Measurements from ENCODE around the gene ADARB1.

Gene ADARB1

DNA sequence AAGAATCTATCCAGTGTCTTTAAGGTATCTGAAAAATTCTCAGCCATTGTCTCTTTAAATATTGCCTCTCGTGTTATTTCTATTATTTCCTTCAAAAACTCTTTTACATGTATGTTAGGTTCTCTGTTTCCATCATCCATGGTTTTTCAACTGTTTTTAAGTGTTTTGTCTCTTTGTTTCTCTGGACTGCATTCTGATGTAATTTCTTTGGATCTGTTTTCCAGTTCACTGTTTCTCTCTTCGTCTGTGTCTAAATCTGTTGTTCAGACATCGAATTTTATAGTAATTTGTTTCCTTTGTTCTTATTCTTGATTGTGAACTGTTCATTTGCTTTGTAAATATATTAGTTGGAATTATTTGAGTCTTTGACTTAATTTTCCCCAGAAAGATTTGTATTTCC, 169.2 kb downstream of the ADARB1 start:
- no peak for DNase-seq

DNA sequence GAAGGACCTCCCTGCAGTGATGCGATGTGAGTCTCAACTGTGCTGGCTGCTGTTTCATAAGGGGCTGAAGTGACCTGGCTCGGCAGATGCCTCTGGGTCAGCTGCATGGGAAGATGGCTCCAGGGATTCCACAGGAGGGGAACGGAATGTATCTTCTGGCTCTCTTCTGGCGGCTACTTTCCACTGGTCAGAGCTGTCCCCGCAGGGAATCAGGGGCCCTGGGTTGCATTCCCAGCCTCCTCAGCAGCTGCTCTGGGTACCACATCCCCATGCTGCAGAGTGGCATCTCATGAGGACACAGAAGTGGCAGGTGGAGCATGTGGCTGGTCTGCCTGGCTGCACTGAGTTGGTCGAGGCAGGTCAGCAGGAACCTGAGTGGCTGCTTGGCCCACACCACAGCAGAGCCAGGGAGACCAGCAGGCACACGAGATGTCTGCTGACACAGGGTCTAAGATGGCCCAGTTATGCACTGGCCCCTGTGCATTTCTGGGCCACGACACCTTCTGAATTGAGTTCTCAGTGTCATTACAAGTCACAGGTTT, 170.5 kb downstream of the ADARB1 start:
- no peak for DNase-seq

DNA sequence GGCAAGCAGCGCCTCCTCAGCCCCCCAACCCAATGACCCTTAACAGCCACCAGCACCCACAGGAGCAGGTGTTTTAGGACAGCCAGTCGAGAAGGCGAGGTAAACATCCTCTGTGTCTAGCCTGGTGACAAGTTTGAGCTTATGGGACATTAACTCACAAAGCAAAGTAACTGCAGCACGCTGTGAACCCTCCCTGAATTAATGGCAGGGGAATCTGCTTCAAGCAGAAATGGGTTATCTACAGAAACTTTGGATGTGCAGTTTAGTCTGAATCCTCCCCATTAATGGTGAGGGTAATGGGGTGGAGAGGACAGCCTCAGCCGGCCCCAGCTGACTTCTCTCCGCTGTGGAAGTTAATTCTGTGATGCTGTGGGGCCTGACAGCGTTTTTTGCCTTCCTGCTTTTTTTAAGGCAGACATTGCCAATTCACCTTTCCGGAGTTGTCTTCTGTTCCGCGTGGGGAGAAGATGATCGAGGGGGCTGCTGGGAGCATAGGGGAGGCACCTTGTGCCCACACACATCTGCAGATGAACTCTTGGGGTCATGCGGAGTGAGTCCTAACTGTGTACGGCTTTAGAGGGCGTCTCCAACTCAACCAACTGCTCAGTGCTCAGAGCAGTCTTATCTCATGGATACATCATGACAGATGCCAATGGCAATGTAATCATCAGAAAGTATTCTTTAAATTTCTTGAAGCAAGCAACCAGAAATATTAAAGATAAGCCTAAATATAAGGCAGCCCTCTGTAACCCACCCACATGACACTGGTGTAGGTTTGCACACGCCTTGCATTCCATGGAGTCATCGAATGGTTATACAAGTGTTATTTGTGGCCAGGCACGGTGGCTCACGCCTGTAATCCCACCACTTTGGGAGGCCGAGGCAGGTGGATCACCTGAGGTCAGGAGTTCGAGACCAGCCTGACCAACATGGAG, 172.3 kb downstream of the ADARB1 start:
- DNase-seq: no peak

DNA sequence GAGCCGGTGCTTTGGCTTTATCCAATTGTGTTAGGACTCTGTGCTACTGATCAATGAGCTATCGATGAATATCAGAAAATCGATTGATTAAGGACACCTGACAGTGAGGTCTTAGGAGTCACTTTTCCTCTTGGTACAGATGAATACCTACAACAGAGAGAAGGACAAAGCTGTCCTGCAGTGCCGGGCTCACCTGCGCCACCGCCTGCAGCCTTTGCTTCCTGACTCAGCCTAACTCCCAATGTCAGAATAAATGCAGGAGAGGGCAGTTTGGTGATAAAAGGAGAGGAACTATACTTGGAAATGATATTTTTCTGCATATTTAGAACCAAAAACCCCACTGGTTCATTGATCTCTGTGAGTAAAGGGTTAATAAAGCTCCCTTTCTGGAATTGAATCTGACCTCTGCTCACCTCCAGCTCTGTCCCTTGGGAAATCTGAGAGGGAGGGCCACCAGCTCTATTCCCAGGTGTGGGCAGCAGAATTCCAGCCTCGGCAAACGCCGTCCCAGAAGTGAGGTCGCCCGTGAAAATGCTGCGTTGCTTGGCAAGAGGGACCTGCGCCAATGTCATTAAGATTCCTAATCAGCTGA, 174.0 kb downstream of the ADARB1 start:
- DNase-seq: no peak

DNA sequence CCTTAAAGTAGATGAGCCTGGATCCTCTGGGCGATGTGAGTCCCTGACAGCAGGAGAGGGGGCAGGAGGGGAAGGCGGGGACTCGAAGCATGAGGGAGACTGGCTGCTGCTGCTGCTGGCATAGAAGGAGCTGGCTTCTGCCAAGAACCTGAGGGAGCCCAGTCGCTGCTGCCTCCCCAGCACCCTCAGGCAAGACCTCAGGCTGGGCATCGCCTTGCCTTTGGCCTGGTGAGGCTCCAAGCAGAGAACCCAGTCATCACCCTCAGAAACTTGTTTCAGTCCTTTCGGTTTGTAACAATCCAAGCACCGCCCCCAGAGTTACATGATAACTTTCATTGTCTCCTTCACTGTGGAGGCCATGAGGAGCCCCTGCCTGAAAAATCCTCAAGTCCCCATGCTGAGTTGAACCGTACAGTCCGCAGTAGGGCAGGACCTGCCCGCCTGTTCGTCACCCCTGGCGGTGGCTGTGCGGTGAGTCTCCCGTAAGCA, 174.6 kb downstream of the ADARB1 start:
- DNase-seq: no peak

DNA sequence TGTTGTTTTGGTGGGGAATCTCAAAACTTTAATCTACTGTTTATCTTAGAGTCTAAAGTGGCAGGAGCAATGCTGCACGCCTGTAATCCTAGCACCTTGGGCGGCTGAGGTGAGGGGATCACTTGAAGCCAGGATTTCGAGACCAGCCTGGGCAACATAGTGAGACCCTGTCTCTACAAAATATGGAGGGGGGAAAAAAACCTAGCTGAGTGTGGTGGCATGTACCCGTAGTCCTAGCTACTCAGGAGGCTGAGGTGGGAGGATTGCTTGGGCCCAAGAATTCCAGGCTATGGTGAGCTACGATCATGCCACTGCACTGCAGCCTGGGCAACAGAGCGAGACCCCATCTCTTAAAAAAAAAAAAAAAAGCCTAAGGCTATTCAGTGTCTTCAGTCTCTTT, 175.2 kb downstream of the ADARB1 start:
- DNase-seq: no peak

DNA sequence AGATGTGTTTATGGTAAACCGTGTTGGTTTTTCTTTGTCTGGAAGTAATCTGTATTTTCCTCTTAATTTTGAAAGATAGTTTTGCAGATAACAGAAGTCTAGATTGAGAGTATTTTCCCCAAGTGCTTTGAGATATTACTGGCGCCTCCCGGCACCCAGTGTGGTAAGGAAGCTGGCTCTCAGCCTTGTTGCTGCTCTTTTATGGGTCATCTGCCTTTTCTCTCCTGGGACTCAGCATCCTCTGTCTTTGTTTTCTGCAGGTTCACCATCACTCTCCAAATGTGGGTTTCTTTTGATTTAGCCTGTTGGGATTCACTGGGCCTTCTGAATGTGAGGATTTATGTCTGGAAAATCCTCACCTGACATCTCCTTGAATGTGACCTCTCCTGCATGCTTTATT, 175.9 kb downstream of the ADARB1 start:
- DNase-seq: no peak

DNA sequence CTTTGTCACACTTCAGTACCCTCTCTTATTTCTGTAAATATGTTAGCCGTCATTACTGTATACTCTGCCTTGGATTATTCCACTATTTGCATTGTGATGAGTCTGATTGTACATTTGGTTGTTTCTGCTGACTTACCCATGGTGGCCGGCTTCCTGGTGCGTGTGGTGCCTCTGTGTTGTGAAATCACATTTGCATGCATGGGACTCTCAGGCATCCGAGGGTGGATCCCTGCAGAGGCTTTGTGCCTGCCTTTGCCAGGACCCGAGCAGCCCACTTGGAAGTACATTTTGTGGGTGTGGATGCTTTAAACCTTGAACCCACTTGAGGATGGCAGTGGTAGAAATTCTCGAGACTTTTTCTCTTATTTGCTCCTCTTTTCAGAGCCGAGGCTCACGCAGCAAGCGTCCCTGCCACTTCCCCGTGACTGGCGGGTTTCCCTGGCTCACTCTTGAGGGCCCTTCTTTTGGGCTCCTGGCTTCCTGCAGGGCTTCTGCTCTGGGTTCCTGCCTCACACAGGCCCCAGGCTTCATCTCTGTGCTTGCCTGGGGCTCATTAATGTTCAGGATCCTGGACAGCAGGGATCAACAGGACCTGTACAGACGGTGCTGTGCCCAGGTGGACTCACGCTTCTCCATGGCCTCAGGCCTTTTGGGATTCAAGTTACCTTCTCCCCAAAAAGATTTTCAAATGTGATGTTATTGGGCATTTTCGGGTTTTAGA, 176.7 kb downstream of the ADARB1 start:
- DNase-seq: no peak

DNA sequence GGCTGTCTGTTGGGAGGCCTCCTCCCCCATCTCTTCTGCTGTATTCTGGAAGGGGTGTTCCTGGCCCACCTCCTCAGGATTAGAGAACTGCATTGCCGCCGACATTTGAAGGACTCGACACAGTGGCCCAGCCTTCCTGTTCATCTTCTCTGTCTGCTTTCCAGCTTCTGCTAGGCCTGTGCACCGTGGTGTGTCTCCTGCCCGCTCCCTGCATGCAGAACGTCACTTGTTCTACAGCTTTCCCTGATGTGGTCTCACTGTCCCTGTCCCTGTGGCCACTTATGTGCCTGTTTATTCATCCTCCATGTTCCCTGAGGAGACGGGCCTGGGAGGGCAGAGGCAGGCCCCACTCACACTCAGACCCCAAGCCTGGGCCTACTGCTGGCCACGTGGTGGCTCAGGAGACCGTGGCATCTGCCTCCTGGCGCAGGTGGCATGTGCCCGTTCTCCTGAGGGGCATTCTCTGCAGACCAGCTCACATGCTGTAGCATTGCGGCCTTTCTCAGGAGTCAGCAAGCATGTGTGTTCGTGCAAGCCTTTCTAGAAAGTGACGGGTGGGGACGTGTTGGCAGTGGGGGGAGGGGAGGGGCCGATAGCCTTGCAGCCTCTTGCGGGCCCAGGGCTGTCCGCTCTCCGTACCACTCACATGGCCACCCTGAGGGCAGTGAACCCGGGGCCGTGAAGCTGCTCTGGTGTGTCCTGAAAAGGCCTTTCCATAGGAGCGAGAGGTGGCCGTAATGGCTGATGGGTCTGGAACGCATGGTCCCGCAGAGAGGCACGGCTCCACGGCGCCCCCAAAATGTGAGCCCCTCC, 177.5 kb downstream of the ADARB1 start:
- no peak for DNase-seq

DNA sequence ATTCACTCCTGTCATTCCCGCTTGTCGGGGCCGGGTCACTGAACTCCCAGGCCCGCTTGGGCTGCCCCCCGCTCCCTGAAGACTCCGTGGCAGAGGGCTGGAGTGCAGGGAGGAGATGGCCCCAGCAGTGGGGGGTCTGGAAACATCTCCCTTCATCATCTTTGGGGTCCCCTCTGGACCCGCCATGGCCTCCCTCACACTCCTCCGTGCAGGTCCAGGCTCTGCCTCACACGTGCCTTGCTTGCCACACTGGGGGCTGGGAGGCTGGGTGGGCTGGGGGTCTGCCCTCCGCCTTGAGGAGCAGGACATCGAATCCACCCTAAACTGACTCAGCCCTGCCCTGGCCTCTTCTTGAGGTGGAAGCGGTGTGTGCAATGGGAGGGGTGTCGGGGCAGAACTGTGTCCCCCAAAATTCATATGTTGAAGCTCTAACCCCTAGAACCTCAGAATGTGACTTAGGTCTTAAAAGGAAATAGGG, 178.1 kb downstream of the ADARB1 start:
- DNase-seq: no peak

DNA sequence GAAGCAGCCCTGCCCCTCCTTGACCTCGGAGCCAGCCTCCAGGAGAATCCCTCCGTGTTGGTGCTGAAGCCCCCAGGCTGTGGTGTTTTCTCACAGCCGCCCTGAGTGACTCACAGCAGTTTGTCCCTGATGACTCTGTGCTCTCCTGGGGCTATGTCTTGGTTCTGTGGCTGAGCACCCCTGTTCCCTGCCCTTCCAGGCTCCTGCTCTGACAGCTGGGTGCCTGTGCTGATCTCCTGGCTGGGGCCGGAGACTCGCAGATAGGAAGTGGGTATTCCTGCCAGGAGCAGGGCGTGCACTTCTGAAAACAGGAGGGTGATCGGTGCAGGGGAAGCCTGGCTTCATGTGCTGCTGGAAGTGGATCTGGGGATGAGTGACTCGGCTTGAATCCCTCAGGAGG, 178.8 kb downstream of the ADARB1 start:
- no peak for DNase-seq

DNA sequence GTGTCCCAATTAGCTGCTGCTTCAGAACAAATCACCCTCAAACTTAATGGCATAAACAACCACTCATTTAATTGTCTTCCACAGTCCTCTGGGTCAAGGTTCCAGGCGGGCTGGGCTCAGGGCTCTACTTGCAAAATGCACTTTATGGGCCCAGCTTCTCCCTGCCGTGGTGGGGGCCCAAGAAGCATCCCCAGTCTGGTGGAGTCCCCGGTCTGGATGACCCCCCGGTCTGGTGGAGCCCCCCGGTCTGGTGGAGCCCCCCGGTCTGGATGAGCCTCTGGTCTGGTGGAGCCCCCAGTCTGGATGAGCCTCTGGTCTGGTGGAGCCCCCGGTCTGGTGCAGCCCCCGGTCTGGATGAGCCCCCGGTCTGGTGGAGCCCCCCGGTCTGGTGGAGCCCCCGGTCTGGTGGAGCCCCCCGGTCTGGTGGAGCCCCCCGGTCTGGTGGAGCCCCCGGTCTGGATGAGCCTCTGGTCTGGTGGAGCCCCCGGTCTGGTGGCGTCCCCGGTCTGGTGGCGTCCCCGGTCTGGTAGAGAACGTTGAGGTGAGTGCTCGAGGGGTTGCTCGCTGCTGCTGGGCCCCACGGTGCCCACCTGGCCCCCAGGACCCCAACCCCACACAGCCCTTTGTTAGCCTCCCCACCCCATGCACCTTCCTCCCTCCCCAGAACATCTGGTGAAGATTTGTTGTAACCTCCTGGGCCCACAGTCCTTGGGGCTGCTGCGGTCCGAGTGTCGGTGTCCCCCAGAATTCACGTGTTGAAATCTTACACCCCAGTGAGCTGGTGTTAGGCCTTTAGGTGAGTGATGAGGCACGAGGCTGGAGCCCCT, 179.5 kb downstream of the ADARB1 start:
- DNase-seq: no peak

DNA sequence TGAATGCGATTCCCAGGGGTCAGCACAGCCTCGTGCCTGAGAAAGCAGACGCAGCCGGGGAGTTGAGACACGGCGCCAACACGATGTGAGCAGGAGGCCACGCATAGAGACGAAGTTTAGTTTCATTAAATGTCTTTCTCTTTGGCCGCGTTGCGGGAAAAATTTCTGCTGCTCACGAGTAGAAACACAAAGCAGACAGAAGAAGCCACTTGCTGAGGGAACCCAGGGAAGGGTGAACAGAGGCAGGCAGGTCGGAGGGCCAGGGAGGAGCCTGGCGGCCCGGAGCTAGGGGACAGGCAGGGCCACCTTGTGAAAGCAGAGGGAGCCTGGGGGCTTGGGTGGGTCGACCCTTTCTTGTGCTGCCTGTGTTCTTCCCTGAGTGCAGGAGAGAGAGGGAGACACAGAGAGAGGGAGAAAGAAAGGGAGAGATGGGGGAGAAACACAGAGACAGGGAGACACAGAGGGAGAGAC, 180.1 kb downstream of the ADARB1 start:
- DNase-seq: no peak

DNA sequence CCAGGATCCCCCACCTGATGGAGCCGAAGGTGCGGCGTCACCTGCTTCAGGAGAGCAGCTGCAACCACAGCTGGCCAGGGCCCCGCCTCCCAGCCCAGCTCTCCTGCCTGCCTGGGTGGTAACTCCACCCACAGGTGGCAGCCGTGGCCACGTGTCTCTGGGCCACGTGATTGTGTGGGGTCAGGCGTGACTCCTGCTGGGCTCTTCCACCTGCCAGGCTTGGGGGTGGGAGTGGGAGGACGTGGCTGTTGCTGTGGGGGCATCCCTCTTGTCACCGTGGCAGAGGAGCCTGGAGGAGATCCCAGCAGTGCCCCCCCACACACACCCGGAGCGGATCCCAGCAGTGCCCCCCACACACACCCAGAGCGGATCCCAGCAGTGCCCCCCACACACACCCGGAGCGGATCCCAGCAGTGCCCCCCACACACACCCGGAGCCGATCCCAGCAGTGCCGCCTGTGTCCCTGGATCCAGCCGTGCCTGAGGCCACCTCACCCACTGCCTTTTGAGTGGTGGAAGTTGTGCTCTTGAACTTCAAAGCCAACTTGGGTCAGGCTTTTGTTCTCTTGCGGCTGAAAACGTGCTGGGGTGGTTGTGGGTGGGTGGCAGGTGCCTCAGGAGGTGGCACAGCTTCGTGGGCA, 181.1 kb downstream of the ADARB1 start:
- DNase-seq: no peak

DNA sequence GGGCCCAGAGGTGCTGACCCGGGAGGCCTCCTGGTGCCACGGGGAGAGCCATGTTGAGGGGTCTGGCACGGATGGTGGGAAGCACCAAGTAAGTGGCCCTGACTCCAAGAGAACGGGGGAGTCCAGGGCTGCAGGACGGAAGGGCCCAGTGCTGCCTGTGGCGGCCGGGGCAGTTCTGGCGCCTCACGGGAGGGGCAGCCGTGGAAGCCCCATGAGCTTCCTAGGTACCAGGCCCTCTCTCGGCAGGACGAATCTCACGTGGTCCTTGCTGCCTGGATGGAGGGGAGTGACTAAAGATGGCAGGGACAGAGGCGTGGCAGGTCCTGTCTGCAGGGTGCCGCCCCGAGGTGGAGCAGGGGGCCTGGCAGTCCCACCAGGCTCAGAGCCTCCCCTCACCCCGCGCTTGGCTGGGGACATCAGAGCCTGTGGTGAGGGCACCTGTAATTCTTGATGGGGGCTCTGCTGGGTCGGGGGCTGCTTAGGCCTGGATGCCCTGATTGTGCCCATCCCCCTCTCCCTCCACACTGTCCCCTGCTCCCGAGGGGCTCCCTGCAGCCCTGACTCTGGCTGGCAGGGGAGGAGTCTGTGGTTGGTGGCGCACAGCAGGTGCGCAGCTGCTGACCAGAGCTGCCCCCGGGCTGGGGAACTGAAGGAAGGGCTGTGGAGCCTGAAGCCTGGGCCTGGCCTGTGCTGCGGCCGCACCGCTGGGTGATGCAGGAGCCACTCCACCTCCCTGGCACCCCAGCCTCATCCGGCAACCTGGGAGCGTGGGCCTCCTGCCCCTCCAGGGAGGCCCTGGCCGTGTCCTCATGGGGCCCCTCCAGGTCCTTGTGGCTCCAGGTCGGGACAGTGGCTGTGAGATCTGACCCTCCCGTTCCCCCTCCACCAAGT, 181.9 kb downstream of the ADARB1 start:
- DNase-seq: no peak

DNA sequence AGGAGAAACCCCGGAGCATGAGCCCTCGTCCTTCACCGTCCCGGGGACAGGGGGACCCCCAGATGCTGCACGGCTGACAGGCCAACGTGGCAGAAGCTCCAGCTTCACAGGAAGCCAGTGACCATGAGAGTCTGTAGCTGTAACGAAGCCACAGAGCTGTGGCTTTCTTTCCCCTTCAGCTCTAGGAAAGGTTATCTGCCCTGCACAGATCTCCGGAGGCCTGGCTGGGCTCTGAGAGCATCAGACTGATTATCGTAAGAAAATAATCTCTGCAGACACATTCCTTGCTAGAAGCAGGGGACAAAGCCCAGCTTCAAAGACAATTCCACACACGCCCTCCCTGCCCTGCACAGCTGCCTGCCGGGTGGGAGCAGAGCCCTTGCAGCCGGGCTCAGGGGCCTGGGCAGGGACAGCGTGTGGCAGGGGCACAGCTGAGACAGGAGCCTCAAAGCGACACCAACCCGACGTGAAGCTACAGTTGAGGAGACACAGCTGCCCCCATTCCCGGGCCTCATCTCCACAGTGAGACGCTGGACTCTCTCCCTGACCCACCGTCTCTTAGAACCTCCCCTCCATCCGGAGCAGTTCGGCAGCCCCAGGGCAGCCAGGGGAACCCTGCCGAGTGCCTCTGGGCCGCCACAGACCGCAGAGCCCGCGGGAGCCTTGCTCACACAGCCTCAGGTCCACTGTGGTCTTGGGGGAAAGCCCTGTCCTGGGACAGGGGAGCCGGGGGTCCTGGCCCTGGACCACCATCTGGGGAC, 182.7 kb downstream of the ADARB1 start:
- no peak for DNase-seq

DNA sequence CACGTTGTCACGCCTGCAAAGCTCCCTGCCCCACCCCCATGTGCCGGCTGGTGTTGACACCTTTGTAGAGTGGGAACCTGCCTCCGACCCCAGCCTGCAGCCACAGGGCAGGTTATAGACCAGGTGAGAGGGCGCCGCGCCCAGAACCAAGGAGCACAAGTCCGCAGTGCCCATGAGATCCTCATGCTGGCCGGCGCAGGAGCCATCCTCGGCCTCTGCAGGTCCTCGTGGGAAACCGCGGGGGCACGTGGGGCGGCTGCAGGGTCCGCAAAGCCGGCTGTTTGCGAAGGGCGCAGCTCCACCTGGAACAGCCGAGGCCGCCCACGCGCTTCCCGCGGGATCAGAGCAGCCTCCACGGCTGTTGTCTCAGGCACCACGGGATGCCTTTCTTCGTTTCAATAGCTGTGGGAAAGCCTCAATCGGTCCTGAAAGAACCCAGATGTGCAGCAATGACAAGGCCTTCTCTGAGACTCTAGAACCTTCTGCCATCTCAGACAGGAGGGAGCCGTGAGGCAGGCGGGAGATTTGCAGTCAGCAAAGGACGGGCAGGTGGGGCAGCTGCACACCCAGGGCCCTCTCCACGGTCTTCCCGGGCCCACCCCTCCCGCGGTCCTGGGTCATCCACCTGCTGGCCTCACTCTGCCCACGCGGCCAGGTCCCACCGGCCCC, 183.4 kb downstream of the ADARB1 start:
- DNase-seq: no peak

DNA sequence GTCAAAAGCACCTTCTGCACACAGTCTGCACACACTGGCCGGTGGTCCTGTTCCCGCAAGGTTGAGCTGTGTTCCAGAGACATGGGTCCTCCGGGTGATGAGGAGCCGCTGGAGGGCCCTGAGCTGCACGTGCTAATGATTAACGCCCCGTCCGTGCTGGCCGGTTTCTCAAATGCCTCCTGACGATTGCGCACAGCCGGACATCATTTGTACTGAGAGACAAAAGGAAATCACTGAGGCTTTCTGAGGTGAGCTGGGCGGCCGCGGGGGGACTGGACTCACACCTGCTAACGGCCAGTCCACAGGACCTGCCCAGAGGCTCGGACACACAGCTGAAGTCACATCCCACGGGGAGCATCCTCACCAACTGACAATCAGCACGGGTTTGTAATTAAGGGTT, 184.1 kb downstream of the ADARB1 start:
- DNase-seq: no peak
